Keratinocyte (primary cell): ENCODE data around the gene MYCBP2. TPM values are rescaled to one million over a fixed set of nuclear protein-coding genes. Genes with fewer than 3 reads are reported as not detected.
A peak's percentile ranks its signal among the peaks of the same experiment; 100 is the strongest.

Experiments used
- DNase-seq: peaks from one replicate; pipeline ENCODE4 v3.0.0-alpha.2; 2011; ENCODE audit warnings: low read depth, missing footprints, low spot score
- FAIRE-seq: peaks from 2 replicates; lab custom pipeline; 2011; peaks lifted over from hg19 to GRCh38; lab: Jason Lieb, UNC
- H2AFZ ChIP-seq: 2 replicates; pipeline ENCODE4 v1.6.0; 2012; ENCODE audit warnings: low read length, control low read depth, inconsistent platforms; ENCODE audit not compliant: control insufficient read depth
- H3K27ac ChIP-seq: 2 replicates; pipeline ENCODE4 v1.5.1; 2011; ENCODE audit warnings: low read length; ENCODE audit not compliant: control insufficient read depth, insufficient read depth
- H3K27me3 ChIP-seq: 3 replicates; pipeline ENCODE4 v1.6.0; 2011; ENCODE audit warnings: low read length; ENCODE audit not compliant: control insufficient read depth, insufficient read depth; ENCODE audit errors: extremely low read depth
- H3K36me3 ChIP-seq, 2 experiments: 2 replicates in 1 of 2; 3 replicates in 1 of 2; pipeline ENCODE4 v1.5.1; 2011; ENCODE audit warnings: low read length in 2 of 2, mild to moderate bottlenecking in 1 of 2; ENCODE audit not compliant: control insufficient read depth in 2 of 2, insufficient read depth in 2 of 2; ENCODE audit errors: extremely low read depth in 1 of 2
- H3K4me1 ChIP-seq: 3 replicates; pipeline ENCODE4 v1.5.1; 2011; ENCODE audit warnings: low read length; ENCODE audit not compliant: control insufficient read depth, insufficient read depth; ENCODE audit errors: extremely low read depth
- H3K4me2 ChIP-seq: 3 replicates; pipeline ENCODE4 v1.6.0; 2011; ENCODE audit warnings: low read depth, low read length; ENCODE audit not compliant: control insufficient read depth, insufficient read depth; ENCODE audit errors: extremely low read depth
- H3K4me3 ChIP-seq, 3 experiments: fragments of 200-600 bp in 1 of 3; sonication (generic) in 1 of 3; 2 replicates in 2 of 3; 3 replicates in 1 of 3; pipeline ENCODE4 v1.5.1; 2011 to 2016; ENCODE audit warnings: low read length in 3 of 3, mild to moderate bottlenecking in 3 of 3, control low read depth in 2 of 3, inconsistent platforms in 1 of 3, low read depth in 1 of 3, mixed read lengths in 1 of 3, mixed run types in 1 of 3, moderate library complexity in 1 of 3; ENCODE audit not compliant: control insufficient read depth in 2 of 3, insufficient read depth in 2 of 3; ENCODE audit errors: extremely low read depth in 1 of 3
- H3K79me2 ChIP-seq: 2 replicates; pipeline ENCODE4 v1.6.0; 2012; ENCODE audit warnings: low read length; ENCODE audit not compliant: control insufficient read depth, insufficient read depth
- H3K9ac ChIP-seq: 3 replicates; pipeline ENCODE4 v1.6.0; 2011; ENCODE audit warnings: low read length; ENCODE audit not compliant: control insufficient read depth, insufficient read depth; ENCODE audit errors: extremely low read depth
- H3K9me1 ChIP-seq: 3 replicates; pipeline ENCODE4 v1.6.0; 2011; ENCODE audit warnings: low read length; ENCODE audit not compliant: control insufficient read depth, insufficient read depth; ENCODE audit errors: extremely low read depth
- H3K9me3 ChIP-seq: 2 replicates; pipeline ENCODE4 v1.5.1; 2012; ENCODE audit warnings: low read depth, low read length; ENCODE audit not compliant: control insufficient read depth
- H4K20me1 ChIP-seq: 3 replicates; pipeline ENCODE4 v1.6.0; 2011; ENCODE audit warnings: low read length; ENCODE audit not compliant: control insufficient read depth, insufficient read depth; ENCODE audit errors: extremely low read depth
- CTCF ChIP-seq, 3 experiments: IDR thresholded peaks in 1 of 3; conservative IDR thresholded peaks in 1 of 3; optimal IDR thresholded peaks in 1 of 3; 2 replicates in 2 of 3; 3 replicates in 1 of 3; pipeline versions ENCODE3 to v1.5.1; 2011; ENCODE audit warnings: low read length in 3 of 3, mild to moderate bottlenecking in 3 of 3, moderate library complexity in 2 of 3, control low read depth in 1 of 3, inconsistent platforms in 1 of 3; ENCODE audit not compliant: insufficient read depth in 2 of 3; ENCODE audit errors: extremely low read depth in 1 of 3
- EZH2 ChIP-seq: IDR thresholded peaks from one replicate; pipeline ENCODE4 v1.6.1; 2012; ENCODE audit warnings: inconsistent platforms, mild to moderate bottlenecking, low read length, moderate library complexity
- dilution Hi-C: fragments of 300-500 bp; cut with MboI; formaldehyde crosslinking; loops from one replicate; pipeline ENCODE4 v1.7.0; 2020; ENCODE audit warnings: low sequenced_read_pairs; ENCODE audit not compliant: extremely low pct_ligation_motif_present
- polyA plus RNA-seq, 5 experiments: library from polyadenylated mRNA; depleted of rRNA in 3 of 5; stranded (reverse) in 3 of 5; stranded (forward) in 1 of 5; unstranded in 1 of 5; fragments of >200 nt; gene quantifications; 1 replicate in 1 of 5; 2 replicates in 3 of 5; 3 replicates in 1 of 5; pipeline versions ENCODE4 v1.2.1 to v1.2.3, GENCODE V29; 2011 to 2012; ENCODE audit warnings: missing spikeins in 2 of 5, low read depth in 1 of 5, low replicate concordance in 1 of 5

Gene MYCBP2
- polyA plus RNA-seq, 1 donor (not counting 4 experiments of a cell fraction or from before 2014, with no cell fraction given) = 43.8 TPM

GRCh38 chr13:77177646-77178045 lies 149.2 kb downstream of the MYCBP2 start:
- Histone ChIP-seq H3K4me2 (peak overlapping the region; percentile 10), H3K27me3 (no peaks in the 10 kb centered on the region), H3K4me1 (peaks cover 5% of the 10 kb centered on the region), H3K36me3 (peaks cover 4 to 23% of the 10 kb centered on the region in 2 experiments), H3K9me3 (no peaks in the 10 kb centered on the region), H3K4me3 (no peak overlapping the region), H4K20me1 (no peaks in the 10 kb centered on the region), H3K9me1 (peaks cover 2% of the 10 kb centered on the region), H3K9ac (no peak overlapping the region), H3K79me2 (no peaks in the 10 kb centered on the region), H3K27ac (no peak overlapping the region), H2AFZ (no peak overlapping the region)
- DNase-seq (no peak), FAIRE-seq (no peak)
- dilution Hi-C loops = no loop called here
- TF ChIP-seq CTCF (optimal IDR thresholded peaks at IDR 0.05 in 1 of 3, IDR thresholded peaks at IDR 0.05 in 1 of 3, conservative IDR thresholded peaks at IDR 0.05 in 1 of 3; ENCODE audit: extremely low read depth in 1 of 3, insufficient read depth in 2 of 3, low read length in 3 of 3) = no peak

DNA sequence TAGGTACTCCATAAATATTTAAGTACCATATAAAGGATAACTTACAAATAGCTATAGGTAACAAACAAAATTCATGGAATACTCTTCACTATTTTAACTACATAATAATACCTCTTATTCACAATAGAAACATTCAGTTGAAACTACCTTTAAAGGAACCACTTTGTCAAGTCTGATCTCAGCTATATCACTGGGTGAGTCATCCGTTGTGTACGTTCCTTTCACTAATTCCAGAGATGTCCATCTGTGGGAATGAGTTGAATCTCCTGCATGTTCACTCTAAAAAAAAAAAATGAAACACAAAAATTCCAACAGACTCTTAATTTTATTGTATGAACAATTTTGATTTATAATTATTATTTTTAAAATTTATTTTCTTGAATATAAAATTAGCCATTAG lies 150.5 kb downstream of the MYCBP2 start:
- dilution Hi-C loops = no loop called here
- Histone ChIP-seq H3K9me1 (no peaks in the 10 kb centered on the region), H3K36me3 (peaks cover 4 to 16% of the 10 kb centered on the region in 2 experiments), H3K4me2 (no peak overlapping the region), H3K79me2 (no peaks in the 10 kb centered on the region), H4K20me1 (no peaks in the 10 kb centered on the region), H3K4me1 (peaks cover 5% of the 10 kb centered on the region), H2AFZ (no peak overlapping the region), H3K9me3 (no peaks in the 10 kb centered on the region), H3K4me3 (no peak overlapping the region), H3K27me3 (no peaks in the 10 kb centered on the region), H3K27ac (no peak overlapping the region), H3K9ac (no peak overlapping the region)
- FAIRE-seq = peak; percentile 17
- no peak for TF ChIP-seq CTCF (optimal IDR thresholded peaks at IDR 0.05 in 1 of 3, IDR thresholded peaks at IDR 0.05 in 1 of 3, conservative IDR thresholded peaks at IDR 0.05 in 1 of 3; ENCODE audit: extremely low read depth in 1 of 3, insufficient read depth in 2 of 3, low read length in 3 of 3)
- no peak for TF ChIP-seq EZH2
- no peak for DNase-seq
